OCI-LY7 (cell line): ENCODE measurements around the gene ZNF280A. TPM values are rescaled to one million over a fixed set of nuclear protein-coding genes. Genes with fewer than 3 reads are reported as not detected.

Source experiments
- BruUV-seq: library from RNA; stranded (reverse); fragments of 400-500 nt; replicated peaks from 2 replicates; lab custom pipeline; 2021; lab: Mats Ljungman, UMichigan
- CTCF ChIA-PET: fragments of 300-600 bp; sonication (Branson Sonifier 250); formaldehyde crosslinking; loops from one replicate; lab custom pipeline; 2022; ENCODE audit warnings: antibody characterized with exemption; ENCODE audit not compliant: unreplicated experiment; lab: Charles Lee
- POLR2A ChIA-PET: fragments of 300-600 bp; sonication (Branson Sonifier 250); formaldehyde crosslinking; loops from one replicate; lab custom pipeline; 2022; ENCODE audit warnings: antibody characterized with exemption; lab: Charles Lee
- DNase-seq: peaks from one replicate; pipeline ENCODE4 v3.0.0-alpha.2; 2015; ENCODE audit warnings: low spot score
- H2AFZ ChIP-seq: fragments of 200-600 bp; sonication (generic), shearing (Covaris generic); 2 replicates; pipeline ENCODE4 v1.6.1; 2014; ENCODE audit warnings: mild to moderate bottlenecking, antibody characterized with exemption, low read length, moderate library complexity
- H3K27ac ChIP-seq: fragments of 200-600 bp; sonication (generic); 2 replicates; pipeline ENCODE4 v1.5.1; 2014; ENCODE audit warnings: mixed run types, low read depth, mild to moderate bottlenecking, moderate library complexity, low read length, inconsistent platforms; ENCODE audit not compliant: poor library complexity, severe bottlenecking
- H3K36me3 ChIP-seq: fragments of 200-600 bp; sonication (generic); 2 replicates; pipeline ENCODE4 v1.6.1; 2014; ENCODE audit warnings: mild to moderate bottlenecking, antibody characterized with exemption, low read length, moderate library complexity, mixed read lengths; ENCODE audit not compliant: insufficient read depth
- H3K4me1 ChIP-seq: fragments of 200-600 bp; sonication (generic); 2 replicates; pipeline ENCODE4 v1.5.1; 2014; ENCODE audit warnings: mild to moderate bottlenecking, low read length; ENCODE audit not compliant: insufficient read depth, poor library complexity, severe bottlenecking
- H3K4me2 ChIP-seq: fragments of 200-600 bp; sonication (generic); 2 replicates; pipeline ENCODE4 v1.6.1; 2014; ENCODE audit warnings: mild to moderate bottlenecking, low read length
- H3K4me3 ChIP-seq: fragments of 200-600 bp; sonication (generic); 2 replicates; pipeline ENCODE4 v1.5.1; 2014; ENCODE audit warnings: mild to moderate bottlenecking, low read depth, low read length; ENCODE audit not compliant: poor library complexity, severe bottlenecking
- H3K79me2 ChIP-seq: fragments of 200-600 bp; sonication (generic); 2 replicates; pipeline ENCODE4 v1.6.1; 2016; ENCODE audit warnings: low read depth, mild to moderate bottlenecking, low read length, moderate library complexity, mixed read lengths; ENCODE audit not compliant: insufficient read depth
- H3K9me2 ChIP-seq: fragments of 200-600 bp; sonication (generic); 2 replicates; pipeline ENCODE4 v1.6.1; 2016; ENCODE audit warnings: mild to moderate bottlenecking, low read length, mixed read lengths; ENCODE audit not compliant: insufficient read depth
- H3K9me3 ChIP-seq: fragments of 200-600 bp; sonication (generic); 2 replicates; pipeline ENCODE4 v1.6.1; 2014; ENCODE audit warnings: mild to moderate bottlenecking, mixed run types, low read length, mixed read lengths
- H4K20me1 ChIP-seq: fragments of 200-600 bp; sonication (generic); 2 replicates; pipeline ENCODE4 v1.6.1; 2014; ENCODE audit warnings: mild to moderate bottlenecking, antibody characterized with exemption, low read length, moderate library complexity, mixed read lengths; ENCODE audit not compliant: insufficient read depth
- EZH2phosphoT487 ChIP-seq: fragments of 200-600 bp; sonication (generic); IDR thresholded peaks from 2 replicates; pipeline ENCODE4 v1.6.1; 2018; ENCODE audit warnings: low read depth, borderline replicate concordance, mild to moderate bottlenecking, mixed run types, antibody characterized with exemption, low read length, moderate library complexity, mixed read lengths
- intact Hi-C: fragments of 100-400 bp; cut with micrococcal nuclease; formaldehyde crosslinking; loops from one replicate; pipeline ENCODE4 v1.10.0; 2022; ENCODE audit not compliant: unreplicated experiment
- total RNA-seq, 2 experiments: library from RNA; depleted of rRNA in 1 of 2; stranded (reverse); fragments of >200 nt in 1 of 2; shearing (Covaris generic) in 1 of 2; gene quantifications; 2 replicates each; pipeline ENCODE4 v1.2.3, GENCODE V29; 2014 to 2022
- TF ChIP-seq, protein P1 (sequence below): fragments of 200-600 bp; sonication (generic); conservative IDR thresholded peaks from 2 replicates; pipeline ENCODE4 v1.5.1; 2014; ENCODE audit warnings: mild to moderate bottlenecking, antibody characterized with exemption, low read length, moderate library complexity, mixed read lengths

Gene ZNF280A
- total RNA-seq, 2 experiments from 2014 or later = not detected

DNA sequence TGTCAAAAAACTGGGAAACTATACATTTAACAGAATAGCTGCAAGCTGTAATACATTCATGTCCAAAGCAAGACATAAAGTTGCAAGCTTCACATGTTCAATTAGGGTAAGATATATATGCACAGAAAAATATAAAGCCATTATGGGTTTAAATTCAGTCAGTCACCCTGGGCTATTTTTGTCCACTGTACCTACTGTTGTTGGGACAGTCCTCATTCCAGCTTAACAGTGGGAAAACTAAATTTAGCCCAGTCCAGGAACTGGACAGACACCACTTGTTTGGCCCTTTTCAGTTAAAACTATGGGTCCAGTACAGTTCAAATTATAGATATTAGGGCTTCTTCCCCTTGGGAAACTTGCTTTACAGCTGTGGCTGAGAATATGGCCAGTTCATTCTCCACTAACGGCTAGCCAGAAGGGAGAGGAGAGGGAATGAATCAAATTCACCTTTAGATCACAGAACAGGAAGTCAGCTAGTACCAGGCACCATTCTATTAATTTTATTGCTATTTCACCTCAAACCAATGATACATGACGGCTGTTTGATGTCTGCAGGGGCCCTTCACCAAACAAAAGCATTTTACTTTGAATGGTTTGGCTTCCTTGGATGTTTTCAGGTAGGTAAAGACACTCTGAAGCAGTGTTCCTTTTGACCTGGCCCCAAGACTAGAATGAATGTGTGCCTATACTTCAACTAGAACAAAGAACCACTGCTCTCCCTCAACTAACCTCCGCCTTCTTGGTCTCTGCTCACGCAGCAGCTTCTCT lies 33.8 kb downstream of the ZNF280A start:
- POLR2A ChIA-PET = interaction anchor here (1.7 kb wide), 1 partner anchor 39 kb away, joined by 3 read pairs; no protein-coding TSS in a partner anchor
- BruUV-seq = no TSS peak

DNA sequence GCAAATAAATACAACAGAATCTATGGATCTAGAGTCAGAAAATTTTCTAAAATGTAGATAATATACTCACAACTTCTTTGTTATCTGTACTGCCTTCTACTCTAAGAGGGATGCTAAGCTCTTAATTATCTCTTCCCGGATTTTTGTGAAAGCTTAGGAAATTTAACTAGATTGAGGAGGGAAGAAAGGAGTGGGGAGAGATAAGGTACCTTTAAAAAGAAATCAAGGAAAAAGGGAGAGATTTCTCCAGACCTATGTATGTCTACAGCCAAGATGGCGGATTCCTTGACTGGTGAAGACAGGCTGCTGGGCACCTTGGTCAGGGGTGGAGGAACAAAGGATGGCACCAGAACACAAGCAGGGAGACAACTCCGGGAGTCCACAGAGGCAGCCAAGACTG lies 34.5 kb downstream of the ZNF280A start:
- no peak overlapping the region for H3K27ac ChIP-seq
- intact Hi-C loops = no loop called here
- H3K79me2 ChIP-seq = no peaks in the 10 kb centered on the region
- no peaks in the 10 kb centered on the region for H4K20me1 ChIP-seq
- peaks cover 48% of the 10 kb centered on the region for H3K36me3 ChIP-seq
- TF ChIP-seq, protein P1, sequence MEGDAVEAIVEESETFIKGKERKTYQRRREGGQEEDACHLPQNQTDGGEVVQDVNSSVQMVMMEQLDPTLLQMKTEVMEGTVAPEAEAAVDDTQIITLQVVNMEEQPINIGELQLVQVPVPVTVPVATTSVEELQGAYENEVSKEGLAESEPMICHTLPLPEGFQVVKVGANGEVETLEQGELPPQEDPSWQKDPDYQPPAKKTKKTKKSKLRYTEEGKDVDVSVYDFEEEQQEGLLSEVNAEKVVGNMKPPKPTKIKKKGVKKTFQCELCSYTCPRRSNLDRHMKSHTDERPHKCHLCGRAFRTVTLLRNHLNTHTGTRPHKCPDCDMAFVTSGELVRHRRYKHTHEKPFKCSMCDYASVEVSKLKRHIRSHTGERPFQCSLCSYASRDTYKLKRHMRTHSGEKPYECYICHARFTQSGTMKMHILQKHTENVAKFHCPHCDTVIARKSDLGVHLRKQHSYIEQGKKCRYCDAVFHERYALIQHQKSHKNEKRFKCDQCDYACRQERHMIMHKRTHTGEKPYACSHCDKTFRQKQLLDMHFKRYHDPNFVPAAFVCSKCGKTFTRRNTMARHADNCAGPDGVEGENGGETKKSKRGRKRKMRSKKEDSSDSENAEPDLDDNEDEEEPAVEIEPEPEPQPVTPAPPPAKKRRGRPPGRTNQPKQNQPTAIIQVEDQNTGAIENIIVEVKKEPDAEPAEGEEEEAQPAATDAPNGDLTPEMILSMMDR = no peak
- no peak for TF ChIP-seq EZH2phosphoT487
- POLR2A ChIA-PET = interaction anchor here (1.7 kb wide), 1 partner anchor 38 kb away, joined by 3 read pairs; no protein-coding TSS in a partner anchor
- CTCF ChIA-PET = no interaction called here
- H3K4me3 ChIP-seq = no peak overlapping the region
- H2AFZ ChIP-seq = no peak overlapping the region
- no peaks in the 10 kb centered on the region for H3K4me1 ChIP-seq
- no peaks in the 10 kb centered on the region for H3K9me3 ChIP-seq
- no peak for DNase-seq
- BruUV-seq = no TSS peak
- H3K9me2 ChIP-seq = no peaks in the 10 kb centered on the region
- no peak overlapping the region for H3K4me2 ChIP-seq

More for the DNA sequence above, 33.8 kb downstream of the ZNF280A start:
- Histone ChIP-seq H3K27ac (no peak overlapping the region), H3K9me2 (no peaks in the 10 kb centered on the region), H3K4me1 (no peaks in the 10 kb centered on the region), H3K9me3 (no peaks in the 10 kb centered on the region), H3K4me2 (no peak overlapping the region), H4K20me1 (no peaks in the 10 kb centered on the region), H2AFZ (no peak overlapping the region), H3K4me3 (no peak overlapping the region), H3K36me3 (peaks cover 56% of the 10 kb centered on the region), H3K79me2 (no peaks in the 10 kb centered on the region)
- intact Hi-C loops = no loop called here
- CTCF ChIA-PET = no interaction called here
- TF ChIP-seq EZH2phosphoT487 = no peak
- TF ChIP-seq, protein P1 = no peak
- no peak for DNase-seq

DNA sequence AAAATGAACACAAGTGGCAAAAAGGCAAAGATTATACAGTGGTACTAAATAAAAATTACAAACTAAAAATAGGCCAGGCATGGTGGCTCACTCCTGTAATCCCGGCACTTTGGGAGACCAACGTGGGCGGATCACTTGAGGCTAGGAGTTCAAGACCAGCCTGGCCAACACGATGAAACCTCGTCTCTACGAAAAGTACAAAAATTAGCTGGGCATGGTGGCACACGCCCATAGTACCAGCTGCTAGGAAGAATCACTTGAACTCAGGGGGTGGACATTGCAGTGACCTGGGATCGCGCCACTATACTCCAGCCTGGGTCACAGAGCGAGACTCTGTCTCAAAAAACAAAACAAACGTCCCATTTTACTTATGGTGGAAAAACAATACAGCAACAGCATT lies 36.0 kb downstream of the ZNF280A start:
- ChIA-PET POLR2A (interaction anchor here (0.6 to 0.7 kb wide), 3 partner anchors 141 to 381 kb away, joined by 3 to 4 read pairs (median 3); no protein-coding TSS in a partner anchor), CTCF (no interaction called here)
- BruUV-seq = no TSS peak
- no peak for DNase-seq
- intact Hi-C loops = no loop called here
- TF ChIP-seq, protein P1 = no peak
- no peak for TF ChIP-seq EZH2phosphoT487
- Histone ChIP-seq H3K36me3 (peaks cover 40% of the 10 kb centered on the region), H3K4me2 (no peak overlapping the region), H3K4me3 (no peak overlapping the region), H3K79me2 (no peaks in the 10 kb centered on the region), H3K9me2 (no peaks in the 10 kb centered on the region), H3K27ac (no peak overlapping the region), H2AFZ (no peak overlapping the region), H3K9me3 (no peaks in the 10 kb centered on the region), H4K20me1 (no peaks in the 10 kb centered on the region), H3K4me1 (no peaks in the 10 kb centered on the region)
